Caki2 (cell line): ENCODE measurements around the gene FGF14. TPM values are rescaled to one million over a fixed set of nuclear protein-coding genes. Genes with fewer than 3 reads are reported as not detected.

Experiments
- DNase-seq: peaks from one replicate; pipeline ENCODE4 v3.0.0-alpha.2; 2015; ENCODE audit warnings: low read depth
- in situ Hi-C: cut with HindIII; loops from 2 replicates; pipeline ENCODE4 v1.10.0; 2016; ENCODE audit warnings: low sequenced_read_pairs, low pct_unique_long_range_greater_than_20kb, mixed read lengths
- total RNA-seq: library from RNA; depleted of rRNA; stranded (reverse); fragments of >200 nt; shearing (Covaris generic); gene quantifications from 2 replicates; pipeline ENCODE4 v1.2.3, GENCODE V29; 2014; ENCODE audit warnings: low replicate concordance; rRNA removed

The FGF14 gene
- not detected in 2 replicates for total RNA-seq

DNA sequence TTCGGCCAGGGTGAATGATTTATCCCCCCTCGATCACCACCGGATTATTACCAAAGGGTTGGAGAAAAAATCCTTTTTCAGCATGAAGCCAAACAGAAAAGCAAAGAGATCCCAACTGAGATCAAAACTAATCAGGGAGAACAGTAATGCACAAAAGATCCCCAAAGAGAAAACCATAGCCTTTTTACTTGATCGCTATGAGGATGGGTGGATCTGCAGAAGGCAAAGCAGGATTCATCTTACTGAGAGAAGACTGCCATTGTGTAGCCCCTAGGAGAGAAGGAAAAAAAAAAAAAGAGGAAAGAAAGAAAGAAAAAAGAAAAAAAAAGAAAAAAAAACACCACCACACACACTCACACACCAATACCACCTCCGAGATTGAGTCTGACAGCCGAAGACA, at the start of gene FGF14:
Gene FGF14, minus strand, starts transcription at position 283 of the 400 bp plus-strand sequence.
- DNase-seq: no peak
- in situ Hi-C loops: no loop called here

DNA sequence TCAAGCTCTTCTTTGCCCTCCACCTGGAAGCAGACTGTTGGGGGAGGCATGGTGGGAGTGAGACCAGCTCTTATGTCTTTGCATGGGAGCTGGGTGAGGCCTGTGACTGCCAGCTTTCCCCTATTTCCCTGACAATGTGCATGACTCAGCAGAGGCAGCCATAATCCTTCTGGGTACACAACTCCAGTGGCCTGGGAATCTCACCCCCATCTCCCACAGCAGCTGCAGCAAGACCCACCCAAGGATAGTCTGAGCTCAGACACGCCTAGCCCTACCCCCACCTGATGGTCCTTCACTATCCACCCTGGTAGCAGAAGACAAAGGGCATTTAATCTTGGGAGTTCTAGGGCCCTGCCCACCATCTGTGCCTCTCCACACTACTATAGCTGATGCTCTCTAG, 41.4 kb upstream of the FGF14 start:
- in situ Hi-C loops: no loop called here
- DNase-seq: no peak

GRCh38 chr13:102441085-102441484, 39.2 kb upstream of the FGF14 start:
- in situ Hi-C loops: no loop called here
- DNase-seq: no peak

GRCh38 chr13:102440259-102440936, 38.5 kb upstream of the FGF14 start:
- DNase-seq: peak; percentile 86
- in situ Hi-C loops: no loop called here

GRCh38 chr13:102422690-102423089, 20.8 kb upstream of the FGF14 start:
- DNase-seq: no peak

DNA sequence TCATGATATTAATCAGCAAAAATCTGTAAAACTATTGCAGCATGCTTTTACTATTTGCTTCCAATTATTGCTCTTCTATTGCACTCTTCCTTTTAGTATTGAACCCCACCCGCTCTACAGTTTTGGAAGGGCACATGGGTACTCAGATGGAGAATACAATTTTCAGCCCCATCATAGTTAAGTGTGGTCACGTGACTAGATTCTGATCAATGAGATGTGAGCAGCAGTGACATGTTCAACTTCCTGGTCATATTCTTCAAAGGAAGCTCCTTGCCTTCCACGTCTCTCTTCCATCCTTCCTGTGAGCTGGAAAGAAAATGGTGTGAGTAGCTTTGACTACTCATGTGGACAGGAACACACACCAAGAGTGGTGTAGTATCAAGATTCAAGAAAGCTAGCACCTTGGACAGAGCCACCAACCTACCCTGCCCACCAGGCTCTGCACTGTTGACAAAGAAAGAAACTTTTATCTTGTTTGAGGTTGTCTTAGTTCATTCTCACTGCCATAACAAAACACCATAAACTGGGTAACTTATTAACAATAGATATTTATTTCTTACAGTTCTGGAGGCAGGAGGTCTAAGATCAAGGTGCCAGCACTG, 3.8 kb upstream of the FGF14 start:
- peak; percentile 25 for DNase-seq

More at GRCh38 chr13:102422690-102423089, 20.8 kb upstream of the FGF14 start:
- in situ Hi-C loops: no loop called here

DNA sequence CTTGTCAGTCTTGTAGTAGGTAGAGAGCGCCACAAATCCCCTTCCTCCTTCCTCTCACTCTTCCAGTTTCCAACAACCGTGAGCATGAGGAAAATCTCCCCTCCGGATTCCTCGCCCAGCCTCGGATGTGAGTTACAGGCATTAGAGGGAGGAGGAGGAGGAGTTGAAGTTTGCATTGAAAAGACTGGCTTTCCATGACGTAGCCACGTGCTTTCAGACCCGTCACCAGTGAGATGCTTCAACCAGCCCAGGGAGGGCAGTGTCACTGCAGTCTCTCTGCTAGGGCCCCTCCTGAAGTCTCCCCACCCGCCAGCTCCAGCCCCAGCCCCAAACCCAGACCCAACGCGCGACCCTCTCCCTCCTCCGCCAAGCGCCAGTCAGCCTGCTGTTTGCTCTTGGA, 442 bp upstream of the FGF14 start:
- DNase-seq: peak; percentile 3
- in situ Hi-C loops: no loop called here

More for the DNA sequence above, 3.8 kb upstream of the FGF14 start:
- in situ Hi-C loops: no loop called here

- in situ Hi-C loops: no loop called here
- no peak for DNase-seq
Measured at GRCh38 chr13:102401265-102401664, 583 bp downstream of the FGF14 start.

- DNase-seq: no peak
- in situ Hi-C loops: no loop called here
Measured at GRCh38 chr13:102400675-102401145, 1.1 kb downstream of the FGF14 start.

GRCh38 chr13:102399791-102400674, 1.8 kb downstream of the FGF14 start:
- in situ Hi-C loops: no loop called here
- peak; percentile 11 for DNase-seq

DNA sequence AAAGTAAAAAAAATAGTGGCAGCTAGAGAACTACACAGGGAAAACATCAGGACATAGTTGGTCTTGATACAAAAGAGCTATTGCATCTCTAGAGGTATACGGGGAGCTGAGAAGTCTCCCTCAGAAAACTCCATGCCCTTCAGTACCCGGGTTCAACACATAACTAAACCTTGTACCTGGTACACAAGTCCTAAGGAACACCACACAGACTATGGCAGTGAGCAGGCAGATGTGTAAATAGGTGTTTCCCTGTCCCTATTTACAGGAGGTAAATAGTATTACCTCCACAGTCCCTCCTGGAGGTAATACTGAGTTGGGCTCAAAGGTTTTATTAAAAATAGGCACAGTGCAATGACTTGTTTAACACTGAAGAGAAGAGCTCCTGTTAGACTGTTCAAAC, 5.9 kb downstream of the FGF14 start:
- no peak for DNase-seq
- in situ Hi-C loops: no loop called here

DNA sequence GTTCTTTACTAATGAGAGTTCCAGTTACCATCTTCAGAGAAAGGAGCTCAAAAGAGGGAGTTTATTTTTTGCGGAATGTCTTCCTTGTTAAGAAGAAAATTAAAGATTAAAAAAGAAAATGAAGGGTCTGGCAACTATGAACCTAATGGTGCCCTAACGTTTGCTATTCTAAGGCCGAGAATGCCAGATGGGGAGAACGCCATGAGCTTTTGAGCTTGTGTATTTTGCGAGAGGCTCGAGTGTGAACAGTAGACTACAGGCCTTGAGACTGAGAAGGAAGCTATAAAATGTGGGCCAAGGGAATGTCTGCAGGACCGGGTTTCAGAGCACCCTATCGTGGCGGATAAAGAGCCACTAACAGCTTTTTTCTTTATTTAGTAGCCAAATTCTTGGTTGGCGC, 6.7 kb downstream of the FGF14 start:
- DNase-seq: no peak
- in situ Hi-C loops: no loop called here

DNA sequence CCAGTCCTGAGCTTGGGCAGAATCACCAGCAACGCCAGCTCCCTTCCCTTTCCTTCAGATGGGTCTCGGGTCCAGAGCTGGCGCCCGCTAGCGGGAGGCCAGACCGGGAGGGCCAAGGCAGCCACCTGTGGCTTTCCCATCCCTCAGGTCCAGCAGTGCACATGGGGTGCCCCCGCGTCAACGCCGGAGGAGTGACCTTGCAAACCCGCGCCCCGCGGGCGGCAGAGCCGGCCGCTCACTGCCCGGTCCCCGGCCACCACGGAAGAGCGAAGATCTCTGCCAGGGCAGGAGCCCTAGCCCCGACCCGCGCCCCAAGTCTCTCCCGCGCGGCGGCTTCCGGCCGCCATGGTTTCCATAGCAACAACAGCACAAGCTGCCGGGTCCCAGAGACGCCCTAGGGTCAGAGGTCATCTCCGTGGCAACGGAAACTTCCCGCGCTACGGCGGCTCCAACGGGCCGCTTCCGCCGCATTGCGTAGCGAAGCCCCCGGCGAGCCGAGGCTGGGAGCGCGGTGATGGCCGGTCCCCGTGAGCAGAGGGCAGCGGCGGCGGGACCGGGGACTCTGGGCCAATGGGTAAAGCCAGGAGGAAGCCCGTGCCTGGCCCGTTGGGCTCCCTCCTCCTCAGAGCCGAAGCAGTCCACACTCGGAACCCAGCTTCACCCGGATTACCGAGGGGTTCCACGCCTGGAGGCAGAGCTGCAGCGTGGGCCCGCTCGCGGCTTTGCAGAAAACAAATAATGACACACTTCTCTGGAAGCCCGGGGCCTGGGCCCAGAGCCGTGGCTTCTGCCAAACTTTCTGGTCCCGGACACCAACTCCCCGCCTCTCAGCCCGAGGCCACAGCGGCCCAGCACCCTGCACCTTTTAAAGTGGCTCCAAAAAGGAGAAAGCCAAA, 7.4 kb downstream of the FGF14 start:
- in situ Hi-C loops: no loop called here
- DNase-seq: peak; percentile 89

DNA sequence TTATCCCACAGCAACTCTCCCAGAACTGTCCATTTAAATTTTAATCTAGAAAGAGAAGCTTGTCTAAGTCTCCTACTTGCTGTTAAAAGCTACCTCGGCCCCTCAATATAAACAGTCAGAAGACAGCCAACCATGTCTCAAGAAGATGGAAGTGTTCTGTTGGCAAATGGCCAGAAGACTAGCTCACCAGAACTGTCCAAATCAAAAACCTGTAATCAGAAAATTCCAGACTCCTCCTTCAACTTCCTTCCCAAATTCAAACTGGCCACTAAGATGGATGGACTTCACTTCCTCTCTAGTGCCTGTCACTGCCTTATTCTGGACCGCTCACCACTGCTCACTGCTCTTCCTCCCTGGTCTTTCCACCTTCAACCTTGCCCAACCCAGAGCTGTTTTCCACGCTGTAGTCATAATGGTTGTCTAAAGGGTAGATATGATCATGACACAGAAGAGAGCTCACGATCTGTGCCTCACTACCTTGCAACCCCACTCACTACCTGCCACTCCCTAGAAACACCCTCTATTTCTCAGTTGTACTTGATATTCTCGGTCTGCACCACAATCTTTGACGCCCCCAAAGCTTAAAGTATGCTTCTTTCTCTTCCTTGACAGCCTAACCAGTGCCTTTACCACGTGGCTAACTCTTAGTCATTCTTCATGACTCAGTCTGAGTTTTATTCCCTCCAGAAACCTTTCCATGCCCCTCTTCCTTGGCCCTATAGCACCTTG, 9.2 kb downstream of the FGF14 start:
- DNase-seq: peak; percentile 11
- in situ Hi-C loops: no loop called here

GRCh38 chr13:102386461-102386860, 15.4 kb downstream of the FGF14 start:
- in situ Hi-C loops: no loop called here
- no peak for DNase-seq

DNA sequence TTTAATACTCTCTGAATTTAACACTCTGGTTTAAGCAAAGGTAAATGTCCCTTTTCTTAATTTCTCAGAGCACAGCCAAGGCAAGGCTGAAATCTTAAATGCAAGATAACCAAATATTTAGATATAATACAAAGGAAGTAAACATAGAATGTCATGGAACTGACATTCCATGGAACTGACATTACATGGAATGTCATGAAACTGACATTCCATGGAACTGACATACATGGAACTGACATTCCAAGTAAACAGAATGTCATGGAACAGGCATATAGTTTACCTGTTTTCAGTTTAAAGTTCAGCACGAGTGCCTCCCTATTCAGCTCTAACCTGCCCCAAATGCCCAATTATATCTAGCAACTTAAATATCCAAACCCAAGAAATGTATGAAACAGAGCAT, 21.8 kb downstream of the FGF14 start:
- in situ Hi-C loops: no loop called here
- DNase-seq: no peak

- in situ Hi-C loops: no loop called here
- no peak for DNase-seq
Measured at GRCh38 chr13:102376318-102376717, 25.5 kb downstream of the FGF14 start.
